Measurements from ENCODE around the gene DOK5. TPM values are rescaled to one million over a fixed set of nuclear protein-coding genes. Genes with fewer than 3 reads are reported as not detected.

DOK5 gene
- total RNA-seq, 1 experiment from 2014 or later = not detected

DNA sequence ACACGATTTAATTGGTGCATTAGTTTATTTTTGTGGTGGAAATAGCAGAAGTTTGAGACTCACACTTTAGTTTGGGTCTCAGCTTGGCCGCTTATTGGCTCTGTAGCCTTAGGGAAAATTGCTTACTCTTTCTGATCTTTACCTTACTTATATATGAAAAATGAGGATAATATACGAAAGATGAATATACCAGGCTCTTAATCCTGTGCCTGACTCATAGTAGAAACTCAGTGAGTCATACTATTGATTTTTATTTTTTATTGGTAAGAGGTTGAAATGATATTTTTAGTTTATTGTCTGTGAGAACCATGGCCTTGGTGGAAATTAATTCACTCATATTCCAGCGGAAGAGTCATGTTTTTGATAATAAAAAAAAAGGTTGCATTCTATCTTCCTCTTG is 11.2 kb downstream of the DOK5 start:
- H3K4me1 ChIP-seq (ENCODE audit: low read length) = no peaks in the 10 kb centered on the region
- H3K27me3 ChIP-seq (ENCODE audit: low read length) = no peaks in the 10 kb centered on the region
- H3K4me3 ChIP-seq (ENCODE audit: low read length) = no peak overlapping the region
- H3K27ac ChIP-seq (ENCODE audit: low read length) = no peak overlapping the region
- H4K20me1 ChIP-seq (ENCODE audit: insufficient read depth, low read depth, low read length) = no peaks in the 10 kb centered on the region
- DNase-seq = no peak
- H3K9me3 ChIP-seq (ENCODE audit: low read length) = peaks cover 16% of the 10 kb centered on the region
- no peaks in the 10 kb centered on the region for H3K36me3 ChIP-seq (ENCODE audit: insufficient read depth, low read length)
- 0 out of 2 replicates have a peak, but pooled peaks cover 3% of the 10 kb centered on the region for H3K9me2 ChIP-seq (replicated peaks; ENCODE audit: insufficient read depth, low read length)
- H2AFZ ChIP-seq (ENCODE audit: low read length) = no peak overlapping the region
- no peak overlapping the region for H3K4me2 ChIP-seq (ENCODE audit: low read depth, low read length, poor library complexity, severe bottlenecking)
- H3K79me2 ChIP-seq (ENCODE audit: low read length) = no peaks in the 10 kb centered on the region
- no peak overlapping the region for H3K9ac ChIP-seq (ENCODE audit: low read length)

DNA sequence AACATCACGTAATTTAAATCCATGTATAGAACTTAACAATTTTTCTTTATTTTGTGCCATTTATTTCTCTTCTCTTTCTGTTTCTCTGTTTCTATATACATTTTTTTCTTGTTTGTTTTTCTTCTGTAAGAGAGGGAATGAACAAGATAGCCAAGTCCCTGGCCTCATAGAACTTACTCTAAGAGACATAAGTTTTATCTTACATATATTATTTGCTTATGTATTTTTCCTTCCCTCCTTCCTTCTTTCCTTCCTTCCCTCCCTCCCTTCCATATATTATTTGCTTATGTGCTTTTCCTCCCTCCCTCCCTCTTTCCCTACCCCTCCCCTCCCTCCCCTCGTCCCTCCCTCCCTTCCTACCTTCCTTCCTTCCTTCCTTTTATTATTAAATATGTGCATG is 13.0 kb downstream of the DOK5 start:
- H3K9me2 ChIP-seq (replicated peaks; ENCODE audit: insufficient read depth, low read length) = no peaks in the 10 kb centered on the region
- no peak overlapping the region for H3K4me3 ChIP-seq (ENCODE audit: low read length)
- H3K4me1 ChIP-seq (ENCODE audit: low read length) = no peaks in the 10 kb centered on the region
- H3K9ac ChIP-seq (ENCODE audit: low read length) = no peak overlapping the region
- no peak for DNase-seq
- H3K27ac ChIP-seq (ENCODE audit: low read length) = no peak overlapping the region
- no peaks in the 10 kb centered on the region for H3K27me3 ChIP-seq (ENCODE audit: low read length)
- no peak overlapping the region for H2AFZ ChIP-seq (ENCODE audit: low read length)
- H3K36me3 ChIP-seq (ENCODE audit: insufficient read depth, low read length) = no peaks in the 10 kb centered on the region
- H3K9me3 ChIP-seq (ENCODE audit: low read length) = peaks cover 16% of the 10 kb centered on the region
- H3K4me2 ChIP-seq (ENCODE audit: low read depth, low read length, poor library complexity, severe bottlenecking) = no peak overlapping the region
- H3K79me2 ChIP-seq (ENCODE audit: low read length) = no peaks in the 10 kb centered on the region
- no peaks in the 10 kb centered on the region for H4K20me1 ChIP-seq (ENCODE audit: insufficient read depth, low read depth, low read length)

DNA sequence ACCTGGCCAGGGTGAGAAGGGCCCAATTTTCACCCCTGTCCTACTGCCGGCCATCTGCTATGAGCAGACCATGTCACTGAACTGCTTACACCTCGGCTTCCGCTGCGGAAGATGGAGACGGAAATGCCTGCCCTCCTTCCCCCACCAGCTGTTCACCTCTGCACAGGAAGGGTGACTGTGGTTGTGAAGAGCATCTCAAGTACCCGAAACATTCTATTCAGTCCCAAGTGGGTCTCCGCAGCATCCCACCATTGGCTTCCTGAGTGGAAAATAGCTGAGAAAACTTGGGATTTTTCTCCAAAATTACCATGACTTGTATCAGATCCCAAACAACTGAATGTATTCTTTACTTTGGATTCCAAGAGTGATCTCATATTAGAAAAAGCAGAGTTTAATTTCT is 16.1 kb downstream of the DOK5 start:
- H3K9me2 ChIP-seq (replicated peaks; ENCODE audit: insufficient read depth, low read length) = no peaks in the 10 kb centered on the region
- H3K4me1 ChIP-seq (ENCODE audit: low read length) = no peaks in the 10 kb centered on the region
- no peaks in the 10 kb centered on the region for H3K36me3 ChIP-seq (ENCODE audit: insufficient read depth, low read length)
- no peak for DNase-seq
- no peak overlapping the region for H3K9ac ChIP-seq (ENCODE audit: low read length)
- no peaks in the 10 kb centered on the region for H4K20me1 ChIP-seq (ENCODE audit: insufficient read depth, low read depth, low read length)
- H2AFZ ChIP-seq (ENCODE audit: low read length) = no peak overlapping the region
- H3K79me2 ChIP-seq (ENCODE audit: low read length) = no peaks in the 10 kb centered on the region
- no peak overlapping the region for H3K27ac ChIP-seq (ENCODE audit: low read length)
- H3K27me3 ChIP-seq (ENCODE audit: low read length) = no peaks in the 10 kb centered on the region
- H3K4me2 ChIP-seq (ENCODE audit: low read depth, low read length, poor library complexity, severe bottlenecking) = no peak overlapping the region
- H3K9me3 ChIP-seq (ENCODE audit: low read length) = peaks cover 17% of the 10 kb centered on the region
- no peak overlapping the region for H3K4me3 ChIP-seq (ENCODE audit: low read length)

DNA sequence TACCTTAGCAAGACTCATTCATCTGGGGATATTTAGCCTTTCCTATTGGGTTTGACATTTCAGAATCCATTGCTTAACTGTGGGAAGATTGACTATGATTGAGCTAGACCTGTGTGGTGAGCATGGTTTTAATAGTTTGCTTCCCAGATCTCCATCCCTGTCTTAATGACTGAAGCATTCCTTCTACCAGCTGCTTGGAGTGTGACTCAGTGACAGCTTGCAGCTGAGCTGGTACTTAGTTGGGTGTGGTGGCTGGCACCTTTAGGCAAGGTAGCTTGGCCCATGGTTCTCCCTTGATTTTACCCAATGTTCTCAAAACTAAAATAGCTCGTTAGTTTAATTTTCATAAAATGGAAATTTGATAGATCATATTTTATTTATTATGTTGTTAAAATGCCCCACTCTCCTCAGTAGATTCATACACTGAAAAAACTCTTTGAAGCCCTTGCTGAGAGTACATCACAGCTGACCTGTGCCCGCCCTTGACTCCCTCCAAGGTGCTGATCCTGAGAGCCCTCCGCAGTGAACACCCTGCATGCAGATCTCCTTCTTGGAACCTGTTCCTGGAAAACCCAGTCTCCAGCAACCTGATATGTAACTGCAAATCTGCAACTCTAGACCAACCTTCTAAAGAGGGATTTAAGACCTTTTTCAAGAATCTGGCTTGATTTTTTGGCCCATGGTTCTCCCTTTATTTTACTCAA is 19.1 kb downstream of the DOK5 start:
- Histone ChIP-seq H4K20me1 (ENCODE audit: insufficient read depth, low read depth, low read length) (no peaks in the 10 kb centered on the region), H3K4me2 (ENCODE audit: low read depth, low read length, poor library complexity, severe bottlenecking) (no peak overlapping the region), H3K9me3 (ENCODE audit: low read length) (peaks cover 17% of the 10 kb centered on the region), H3K27ac (ENCODE audit: low read length) (no peak overlapping the region), H3K79me2 (ENCODE audit: low read length) (no peaks in the 10 kb centered on the region), H2AFZ (ENCODE audit: low read length) (no peak overlapping the region), H3K27me3 (ENCODE audit: low read length) (no peaks in the 10 kb centered on the region), H3K4me1 (ENCODE audit: low read length) (no peaks in the 10 kb centered on the region), H3K9ac (ENCODE audit: low read length) (no peak overlapping the region), H3K9me2 (replicated peaks; ENCODE audit: insufficient read depth, low read length) (no peaks in the 10 kb centered on the region), H3K4me3 (ENCODE audit: low read length) (no peak overlapping the region), H3K36me3 (ENCODE audit: insufficient read depth, low read length) (no peaks in the 10 kb centered on the region)
- DNase-seq = no peak

DNA sequence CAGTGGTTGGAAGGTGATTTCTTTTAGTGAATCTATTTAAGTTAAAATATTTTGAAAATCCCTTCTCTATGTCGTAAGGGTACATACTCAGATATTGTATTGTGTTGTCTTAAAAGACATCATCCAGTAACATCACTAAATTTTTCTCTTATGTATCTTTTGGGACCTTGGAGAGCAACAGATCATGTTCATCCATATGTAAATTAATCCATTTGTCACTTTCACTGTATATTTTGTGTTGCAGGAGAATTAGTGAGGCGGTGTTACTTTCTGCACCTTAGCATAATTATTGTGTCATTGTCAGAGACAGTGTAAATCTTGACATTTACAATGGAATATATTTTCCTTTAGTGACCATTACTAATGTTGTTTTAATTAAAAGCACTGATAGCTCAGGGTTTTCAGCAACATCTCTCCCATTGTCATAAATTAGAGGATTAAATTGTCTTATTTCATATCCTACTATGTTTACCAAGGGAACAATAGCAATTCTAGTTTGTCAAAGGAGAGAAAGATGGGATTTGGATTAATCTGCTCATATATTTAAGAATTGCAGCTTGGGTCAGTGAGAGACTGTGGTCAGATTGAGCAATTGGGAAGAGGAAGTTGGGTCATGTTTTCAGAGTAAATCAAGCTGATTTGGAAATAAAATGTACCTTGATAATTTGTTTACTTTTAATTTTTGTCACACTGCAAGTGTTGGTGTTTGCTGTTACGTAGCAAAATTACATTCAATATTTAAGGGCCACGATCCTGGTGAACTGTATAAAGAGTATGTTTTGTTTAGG is 22.7 kb downstream of the DOK5 start:
- Histone ChIP-seq H2AFZ (ENCODE audit: low read length) (no peak overlapping the region), H3K4me3 (ENCODE audit: low read length) (no peak overlapping the region), H3K27me3 (ENCODE audit: low read length) (no peaks in the 10 kb centered on the region), H3K27ac (ENCODE audit: low read length) (no peak overlapping the region), H3K9me2 (replicated peaks; ENCODE audit: insufficient read depth, low read length) (no peaks in the 10 kb centered on the region), H4K20me1 (ENCODE audit: insufficient read depth, low read depth, low read length) (no peaks in the 10 kb centered on the region), H3K36me3 (ENCODE audit: insufficient read depth, low read length) (no peaks in the 10 kb centered on the region), H3K4me1 (ENCODE audit: low read length) (no peaks in the 10 kb centered on the region), H3K79me2 (ENCODE audit: low read length) (no peaks in the 10 kb centered on the region), H3K4me2 (ENCODE audit: low read depth, low read length, poor library complexity, severe bottlenecking) (no peak overlapping the region), H3K9me3 (ENCODE audit: low read length) (peaks cover 11% of the 10 kb centered on the region; the same call in 1 of the 2 replicates), H3K9ac (ENCODE audit: low read length) (no peak overlapping the region)
- no peak for DNase-seq

DNA sequence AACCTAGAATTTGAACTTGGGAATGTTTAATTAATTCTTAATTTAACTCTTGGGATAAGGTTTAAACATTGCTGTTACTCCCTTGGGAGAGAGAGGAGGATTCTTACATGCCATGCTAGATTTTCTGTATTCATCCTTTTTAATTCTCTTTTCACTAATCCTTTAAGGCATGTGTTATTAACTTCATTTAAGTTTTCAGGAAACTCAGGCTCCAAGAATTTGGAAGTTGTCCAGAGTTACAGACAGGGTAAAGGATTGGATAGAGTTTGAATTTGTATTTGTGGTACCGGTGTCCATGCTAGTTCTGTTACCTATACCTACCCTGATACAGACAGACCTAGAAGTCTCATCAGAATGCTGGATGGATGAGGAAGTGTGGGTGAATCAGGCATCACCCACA is 23.7 kb downstream of the DOK5 start:
- Histone ChIP-seq H3K79me2 (ENCODE audit: low read length) (no peaks in the 10 kb centered on the region), H3K9me3 (ENCODE audit: low read length) (peaks cover 11% of the 10 kb centered on the region; the same call in 1 of the 2 replicates), H4K20me1 (ENCODE audit: insufficient read depth, low read depth, low read length) (no peaks in the 10 kb centered on the region), H3K36me3 (ENCODE audit: insufficient read depth, low read length) (no peaks in the 10 kb centered on the region), H3K9me2 (replicated peaks; ENCODE audit: insufficient read depth, low read length) (no peaks in the 10 kb centered on the region), H3K4me2 (ENCODE audit: low read depth, low read length, poor library complexity, severe bottlenecking) (no peak overlapping the region), H3K27me3 (ENCODE audit: low read length) (no peaks in the 10 kb centered on the region), H2AFZ (ENCODE audit: low read length) (no peak overlapping the region), H3K27ac (ENCODE audit: low read length) (no peak overlapping the region), H3K9ac (ENCODE audit: low read length) (no peak overlapping the region), H3K4me1 (ENCODE audit: low read length) (no peaks in the 10 kb centered on the region), H3K4me3 (ENCODE audit: low read length) (no peak overlapping the region)
- DNase-seq = no peak

DNA sequence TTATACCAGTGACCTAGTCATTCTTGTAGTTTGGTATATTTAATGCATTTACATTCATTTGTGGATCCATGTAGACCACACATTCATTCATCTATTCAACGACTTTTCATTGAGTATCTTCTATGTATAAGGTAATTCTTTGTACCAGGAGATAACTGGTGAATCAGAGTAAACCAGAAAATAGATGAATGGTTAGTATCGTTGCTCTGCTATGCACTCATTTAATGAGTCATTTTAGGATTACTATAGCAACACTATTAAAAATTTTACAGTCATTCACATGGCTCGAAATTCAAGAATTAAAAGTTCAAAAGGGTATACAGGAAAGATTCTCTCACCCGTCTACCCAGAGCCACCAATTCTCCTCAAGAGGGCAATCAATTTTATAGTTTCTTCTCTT is 26.8 kb downstream of the DOK5 start:
- H3K9me2 ChIP-seq (replicated peaks; ENCODE audit: insufficient read depth, low read length) = no peaks in the 10 kb centered on the region
- H3K79me2 ChIP-seq (ENCODE audit: low read length) = no peaks in the 10 kb centered on the region
- H3K9ac ChIP-seq (ENCODE audit: low read length) = no peak overlapping the region
- no peaks in the 10 kb centered on the region for H3K36me3 ChIP-seq (ENCODE audit: insufficient read depth, low read length)
- DNase-seq = no peak
- no peak overlapping the region for H2AFZ ChIP-seq (ENCODE audit: low read length)
- H3K4me1 ChIP-seq (ENCODE audit: low read length) = no peaks in the 10 kb centered on the region
- H3K4me2 ChIP-seq (ENCODE audit: low read depth, low read length, poor library complexity, severe bottlenecking) = no peak overlapping the region
- no peak overlapping the region for H3K4me3 ChIP-seq (ENCODE audit: low read length)
- H3K27ac ChIP-seq (ENCODE audit: low read length) = no peak overlapping the region
- H3K9me3 ChIP-seq (ENCODE audit: low read length) = peaks cover 8% of the 10 kb centered on the region
- no peaks in the 10 kb centered on the region for H3K27me3 ChIP-seq (ENCODE audit: low read length)
- no peaks in the 10 kb centered on the region for H4K20me1 ChIP-seq (ENCODE audit: insufficient read depth, low read depth, low read length)

DNA sequence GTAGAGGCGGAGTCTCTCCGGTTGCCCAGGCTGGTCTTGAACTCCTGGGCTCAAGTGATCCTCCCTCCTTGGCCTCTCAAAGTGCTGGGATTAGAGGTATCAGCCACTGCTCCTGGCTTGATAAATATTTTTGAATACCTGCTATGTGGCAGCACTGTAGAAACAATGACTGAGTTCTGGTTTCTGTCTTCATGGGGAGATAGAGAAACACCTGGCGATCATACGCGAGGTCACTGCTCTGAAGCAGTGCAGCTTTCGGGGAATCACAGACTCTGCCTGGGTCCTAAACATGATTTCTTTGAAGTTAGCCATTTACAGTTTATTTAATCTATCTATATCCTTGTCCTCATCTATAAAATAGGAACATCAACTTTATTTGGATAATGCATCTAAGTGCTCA is 31.2 kb downstream of the DOK5 start:
- H3K36me3 ChIP-seq (ENCODE audit: insufficient read depth, low read length) = no peaks in the 10 kb centered on the region
- H3K4me3 ChIP-seq (ENCODE audit: low read length) = no peak overlapping the region
- peaks cover 5% of the 10 kb centered on the region for H3K9me3 ChIP-seq (ENCODE audit: low read length)
- no peak overlapping the region for H2AFZ ChIP-seq (ENCODE audit: low read length)
- no peak overlapping the region for H3K9ac ChIP-seq (ENCODE audit: low read length)
- H4K20me1 ChIP-seq (ENCODE audit: insufficient read depth, low read depth, low read length) = no peaks in the 10 kb centered on the region
- no peaks in the 10 kb centered on the region for H3K79me2 ChIP-seq (ENCODE audit: low read length)
- no peak overlapping the region for H3K27ac ChIP-seq (ENCODE audit: low read length)
- H3K4me1 ChIP-seq (ENCODE audit: low read length) = no peaks in the 10 kb centered on the region
- no peak overlapping the region for H3K4me2 ChIP-seq (ENCODE audit: low read depth, low read length, poor library complexity, severe bottlenecking)
- no peaks in the 10 kb centered on the region for H3K9me2 ChIP-seq (replicated peaks; ENCODE audit: insufficient read depth, low read length)
- H3K27me3 ChIP-seq (ENCODE audit: low read length) = no peaks in the 10 kb centered on the region
- no peak for DNase-seq
